Stimulated activated naive CD8-positive, alpha-beta T cell treated with anti-CD3 and anti-CD28 coated beads, Interleukin-15, Interleukin-2, amounts not matched to agents 100 ng/mL and 50 ng/mL, for 24 hours (primary cell): ENCODE data around the gene GTF3C5.
"Not testable (repeated sequence)": the region's sequence is repeated elsewhere in the genome, so short reads cannot be mapped to it uniquely, and the experiment has no call there.

Experiments
- H3K27ac Mint-ChIP-seq: one replicate; pipeline ENCODE4 v1.8.0; 2021; ENCODE audit warnings: mild to moderate bottlenecking, mixed read lengths
- H3K27me3 Mint-ChIP-seq: one replicate; pipeline ENCODE4 v1.8.0; 2021; ENCODE audit warnings: mixed read lengths
- H3K36me3 Mint-ChIP-seq: one replicate; pipeline ENCODE4 v1.8.0; 2021; ENCODE audit warnings: low read depth, mixed read lengths
- H3K4me1 Mint-ChIP-seq: one replicate; pipeline ENCODE4 v1.8.0; 2021; ENCODE audit warnings: low read depth, mixed read lengths
- H3K4me3 Mint-ChIP-seq: one replicate; pipeline ENCODE4 v1.8.0; 2021; ENCODE audit warnings: mild to moderate bottlenecking, mixed read lengths
- H3K9me3 Mint-ChIP-seq: one replicate; pipeline ENCODE4 v1.8.0; 2021; ENCODE audit warnings: mixed read lengths

GTF3C5 gene

DNA sequence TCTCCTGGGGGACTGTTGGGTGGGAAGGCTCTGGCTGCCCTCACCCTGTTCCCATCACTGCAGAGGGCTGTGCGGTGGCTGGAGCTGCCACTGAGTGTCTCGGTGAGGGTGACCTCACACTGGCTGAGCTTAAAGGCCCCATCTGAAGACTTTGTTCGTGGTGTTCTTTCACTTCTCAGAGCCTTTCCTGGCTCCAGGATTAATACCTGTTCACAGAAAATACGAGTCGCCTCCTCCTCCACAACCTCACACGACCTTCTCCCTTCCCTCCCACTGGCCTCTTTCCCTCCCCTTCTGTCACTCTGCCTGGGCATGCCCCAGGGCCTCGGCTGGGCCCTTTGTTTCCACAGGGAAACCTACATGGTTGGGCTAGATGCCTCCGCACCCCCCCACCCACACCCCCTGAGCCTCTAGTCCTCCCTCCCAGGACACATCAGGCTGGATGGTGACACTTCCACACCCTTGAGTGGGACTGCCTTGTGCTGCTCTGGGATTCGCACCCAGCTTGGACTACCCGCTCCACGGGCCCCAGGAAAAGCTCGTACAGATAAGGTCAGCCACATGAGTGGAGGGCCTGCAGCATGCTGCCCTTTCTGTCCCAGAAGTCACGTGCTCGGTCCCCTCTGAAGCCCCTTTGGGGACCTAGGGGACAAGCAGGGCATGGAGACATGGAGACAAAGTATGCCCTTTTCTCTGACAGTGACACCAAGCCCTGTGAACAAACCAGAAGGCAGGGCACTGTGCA, 30.4 kb downstream of the GTF3C5 start:
- H3K27me3 Mint-ChIP-seq, H3K27ac Mint-ChIP-seq, H3K4me3 Mint-ChIP-seq, H3K9me3 Mint-ChIP-seq: not testable (repeated sequence)
- H3K36me3 Mint-ChIP-seq = peaks cover 18% of the 10 kb centered on the region
- H3K4me1 Mint-ChIP-seq = peaks cover 40% of the 10 kb centered on the region

DNA sequence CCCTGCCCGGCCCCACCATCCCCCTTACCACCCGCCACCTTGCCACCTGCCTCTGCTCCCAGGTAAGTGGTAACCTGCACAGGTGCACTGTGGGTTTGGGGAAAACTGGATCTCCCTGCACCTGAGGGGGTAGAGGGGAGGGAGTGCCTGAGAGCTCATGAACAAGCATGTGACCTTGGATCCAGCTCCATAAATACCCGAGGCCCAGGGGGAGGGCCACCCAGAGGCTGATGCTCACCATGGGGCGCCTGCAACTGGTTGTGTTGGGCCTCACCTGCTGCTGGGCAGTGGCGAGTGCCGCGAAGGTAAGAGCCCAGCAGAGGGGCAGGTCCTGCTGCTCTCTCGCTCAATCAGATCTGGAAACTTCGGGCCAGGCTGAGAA, 31.0 kb downstream of the GTF3C5 start, which contains the start of gene CEL:
TSS of gene CEL (plus strand) at position 218 of the 382 bp plus-strand sequence. CDS start at position 240, 22 bp downstream.
- H3K27ac Mint-ChIP-seq, H3K9me3 Mint-ChIP-seq, H3K4me3 Mint-ChIP-seq, H3K27me3 Mint-ChIP-seq: not testable (repeated sequence)
- Mint-ChIP-seq H3K4me1 (peaks cover 35% of the 10 kb centered on the region), H3K36me3 (peaks cover 14% of the 10 kb centered on the region)

DNA sequence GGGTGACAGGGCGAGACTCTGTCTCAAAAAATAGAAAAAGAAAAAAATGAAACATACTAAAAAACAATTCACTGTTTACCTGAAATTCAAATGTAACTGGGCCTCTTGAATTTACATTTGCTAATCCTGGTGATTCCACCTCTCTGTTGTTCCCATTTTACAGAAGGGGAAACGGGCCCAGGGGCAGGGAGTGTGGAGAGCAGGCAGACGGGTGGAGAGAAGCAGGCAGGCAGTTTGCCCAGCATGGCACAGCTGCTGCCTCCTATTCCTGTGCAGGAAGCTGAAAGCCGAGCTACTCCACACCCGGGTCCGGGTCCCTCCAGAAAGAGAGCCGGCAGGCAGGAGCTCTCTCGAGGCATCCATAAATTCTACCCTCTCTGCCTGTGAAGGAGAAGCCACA, 31.8 kb downstream of the GTF3C5 start:
- H3K27me3 Mint-ChIP-seq, H3K27ac Mint-ChIP-seq, H3K9me3 Mint-ChIP-seq, H3K4me3 Mint-ChIP-seq: not testable (repeated sequence)
- H3K4me1 Mint-ChIP-seq = peaks cover 34% of the 10 kb centered on the region
- peaks cover 13% of the 10 kb centered on the region for H3K36me3 Mint-ChIP-seq

DNA sequence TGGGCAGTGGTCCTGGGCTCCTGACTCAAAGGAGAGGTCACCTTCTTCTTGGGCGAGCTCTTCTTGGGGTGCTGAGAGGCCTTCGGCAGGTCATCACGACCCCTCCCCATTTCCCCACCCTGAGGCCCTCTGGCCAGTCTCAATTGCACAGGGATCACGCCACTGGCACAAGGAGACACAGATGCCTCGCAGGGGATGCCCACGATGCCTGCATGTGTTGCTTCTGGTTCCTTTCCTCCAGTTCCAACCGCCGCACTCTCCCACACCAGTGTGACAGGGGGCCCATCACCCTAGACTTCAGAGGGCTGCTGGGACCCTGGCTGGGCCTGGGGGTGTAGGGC, 32.3 kb downstream of the GTF3C5 start:
- Mint-ChIP-seq H3K27me3 (no peaks in the 10 kb centered on the region), H3K9me3 (no peaks in the 10 kb centered on the region), H3K27ac (no peak overlapping the region), H3K4me1 (peaks cover 30% of the 10 kb centered on the region), H3K36me3 (peaks cover 9% of the 10 kb centered on the region), H3K4me3 (no peak overlapping the region)

DNA sequence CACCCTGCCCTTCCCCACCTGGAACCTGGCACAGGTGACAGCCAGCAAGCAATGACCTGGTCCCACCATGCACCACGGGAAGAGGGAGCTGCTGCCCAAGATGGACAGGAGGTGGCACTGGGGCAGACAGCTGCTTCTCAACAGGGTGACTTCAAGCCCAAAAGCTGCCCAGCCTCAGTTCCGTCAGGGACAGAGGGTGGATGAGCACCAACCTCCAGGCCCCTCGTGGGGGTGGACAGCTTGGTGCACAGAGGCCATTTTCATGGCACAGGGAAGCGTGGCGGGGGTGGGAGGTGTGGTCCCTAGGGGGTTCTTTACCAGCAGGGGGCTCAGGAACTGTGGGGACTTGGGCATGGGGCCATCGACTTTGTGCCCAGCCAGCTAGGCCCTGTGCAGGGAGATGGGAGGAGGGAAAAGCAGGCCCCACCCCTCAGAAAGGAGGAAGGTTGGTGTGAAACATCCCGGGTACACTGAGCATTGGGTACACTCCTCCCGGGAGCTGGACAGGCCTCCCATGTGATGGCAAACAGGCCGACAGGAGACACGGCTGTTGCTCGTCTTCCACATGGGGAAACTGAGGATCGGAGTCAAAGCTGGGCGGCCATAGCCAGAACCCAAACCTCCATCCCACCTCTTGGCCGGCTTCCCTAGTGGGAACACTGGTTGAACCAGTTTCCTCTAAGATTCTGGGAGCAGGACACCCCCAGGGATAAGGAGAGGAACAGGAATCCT, 32.9 kb downstream of the GTF3C5 start:
- H3K9me3 Mint-ChIP-seq = no peaks in the 10 kb centered on the region
- H3K36me3 Mint-ChIP-seq = peaks cover 4% of the 10 kb centered on the region
- H3K27ac Mint-ChIP-seq = no peak overlapping the region
- H3K4me1 Mint-ChIP-seq = peaks cover 25% of the 10 kb centered on the region
- no peaks in the 10 kb centered on the region for H3K27me3 Mint-ChIP-seq
- H3K4me3 Mint-ChIP-seq = no peak overlapping the region

DNA sequence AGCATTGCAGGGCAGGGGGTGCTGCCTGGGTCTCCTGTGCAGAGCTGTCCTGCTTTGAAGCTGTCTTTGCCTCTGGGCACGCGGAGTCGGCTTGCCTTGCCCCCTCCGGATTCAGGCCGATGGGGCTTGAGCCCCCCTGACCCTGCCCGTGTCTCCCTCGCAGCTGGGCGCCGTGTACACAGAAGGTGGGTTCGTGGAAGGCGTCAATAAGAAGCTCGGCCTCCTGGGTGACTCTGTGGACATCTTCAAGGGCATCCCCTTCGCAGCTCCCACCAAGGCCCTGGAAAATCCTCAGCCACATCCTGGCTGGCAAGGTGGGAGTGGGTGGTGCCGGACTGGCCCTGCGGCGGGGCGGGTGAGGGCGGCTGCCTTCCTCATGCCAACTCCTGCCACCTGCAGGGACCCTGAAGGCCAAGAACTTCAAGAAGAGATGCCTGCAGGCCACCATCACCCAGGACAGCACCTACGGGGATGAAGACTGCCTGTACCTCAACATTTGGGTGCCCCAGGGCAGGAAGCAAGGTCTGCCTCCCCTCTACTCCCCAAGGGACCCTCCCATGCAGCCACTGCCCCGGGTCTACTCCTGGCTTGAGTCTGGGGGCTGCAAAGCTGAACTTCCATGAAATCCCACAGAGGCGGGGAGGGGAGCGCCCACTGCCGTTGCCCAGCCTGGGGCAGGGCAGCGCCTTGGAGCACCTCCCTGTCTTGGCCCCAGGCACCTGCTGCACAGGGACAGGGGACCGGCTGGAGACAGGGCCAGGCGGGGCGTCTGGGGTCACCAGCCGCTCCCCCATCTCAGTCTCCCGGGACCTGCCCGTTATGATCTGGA, 33.7 kb downstream of the GTF3C5 start:
- peaks cover 17% of the 10 kb centered on the region for H3K4me1 Mint-ChIP-seq

DNA sequence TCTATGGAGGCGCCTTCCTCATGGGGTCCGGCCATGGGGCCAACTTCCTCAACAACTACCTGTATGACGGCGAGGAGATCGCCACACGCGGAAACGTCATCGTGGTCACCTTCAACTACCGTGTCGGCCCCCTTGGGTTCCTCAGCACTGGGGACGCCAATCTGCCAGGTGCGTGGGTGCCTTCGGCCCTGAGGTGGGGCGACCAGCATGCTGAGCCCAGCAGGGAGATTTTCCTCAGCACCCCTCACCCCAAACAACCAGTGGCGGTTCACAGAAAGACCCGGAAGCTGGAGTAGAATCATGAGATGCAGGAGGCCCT, 34.2 kb downstream of the GTF3C5 start:
- Mint-ChIP-seq H3K27ac (no peak overlapping the region), H3K36me3 (no peaks in the 10 kb centered on the region), H3K4me3 (no peak overlapping the region), H3K9me3 (no peaks in the 10 kb centered on the region), H3K27me3 (no peaks in the 10 kb centered on the region), H3K4me1 (peaks cover 12% of the 10 kb centered on the region)

More for the DNA sequence above, 33.7 kb downstream of the GTF3C5 start:
- Mint-ChIP-seq H3K9me3 (no peaks in the 10 kb centered on the region), H3K4me3 (no peak overlapping the region), H3K36me3 (no peaks in the 10 kb centered on the region), H3K27me3 (no peaks in the 10 kb centered on the region), H3K27ac (no peak overlapping the region)

DNA sequence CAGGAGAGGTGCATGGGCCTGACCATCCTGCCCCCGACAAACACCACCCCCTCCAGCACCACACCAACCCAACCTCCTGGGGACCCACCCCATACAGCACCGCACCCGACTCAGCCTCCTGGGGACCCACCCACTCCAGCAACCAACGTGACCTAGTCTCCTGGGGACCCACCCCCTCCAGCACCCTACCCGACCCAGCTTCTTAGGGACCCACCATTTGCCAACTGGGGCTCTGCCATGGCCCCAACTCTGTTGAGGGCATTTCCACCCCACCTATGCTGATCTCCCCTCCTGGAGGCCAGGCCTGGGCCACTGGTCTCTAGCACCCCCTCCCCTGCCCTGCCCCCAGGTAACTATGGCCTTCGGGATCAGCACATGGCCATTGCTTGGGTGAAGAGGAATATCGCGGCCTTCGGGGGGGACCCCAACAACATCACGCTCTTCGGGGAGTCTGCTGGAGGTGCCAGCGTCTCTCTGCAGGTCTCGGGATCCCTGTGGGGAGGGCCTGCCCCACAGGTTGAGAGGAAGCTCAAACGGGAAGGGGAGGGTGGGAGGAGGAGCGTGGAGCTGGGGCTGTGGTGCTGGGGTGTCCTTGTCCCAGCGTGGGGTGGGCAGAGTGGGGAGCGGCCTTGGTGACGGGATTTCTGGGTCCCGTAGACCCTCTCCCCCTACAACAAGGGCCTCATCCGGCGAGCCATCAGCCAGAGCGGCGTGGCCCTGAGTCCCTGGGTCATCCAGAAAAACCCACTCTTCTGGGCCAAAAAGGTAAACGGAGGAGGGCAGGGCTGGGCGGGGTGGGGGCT, 35.6 kb downstream of the GTF3C5 start:
- no peaks in the 10 kb centered on the region for H3K27me3 Mint-ChIP-seq
- H3K9me3 Mint-ChIP-seq = no peaks in the 10 kb centered on the region
- no peak overlapping the region for H3K27ac Mint-ChIP-seq
- H3K36me3 Mint-ChIP-seq = no peaks in the 10 kb centered on the region
- no peak overlapping the region for H3K4me3 Mint-ChIP-seq
- peaks cover 1% of the 10 kb centered on the region for H3K4me1 Mint-ChIP-seq

DNA sequence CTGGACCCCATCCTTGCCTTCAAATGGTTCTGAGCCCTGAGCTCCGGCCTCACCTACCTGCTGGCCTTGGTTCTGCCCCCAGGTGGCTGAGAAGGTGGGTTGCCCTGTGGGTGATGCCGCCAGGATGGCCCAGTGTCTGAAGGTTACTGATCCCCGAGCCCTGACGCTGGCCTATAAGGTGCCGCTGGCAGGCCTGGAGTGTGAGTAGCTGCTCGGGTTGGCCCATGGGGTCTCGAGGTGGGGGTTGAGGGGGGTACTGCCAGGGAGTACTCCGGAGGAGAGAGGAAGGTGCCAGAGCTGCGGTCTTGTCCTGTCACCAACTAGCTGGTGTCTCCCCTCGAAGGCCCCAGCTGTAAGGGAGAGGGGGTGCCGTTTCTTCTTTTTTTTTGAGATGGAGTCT, 36.2 kb downstream of the GTF3C5 start:
- H3K4me3 Mint-ChIP-seq = no peak overlapping the region
- no peaks in the 10 kb centered on the region for H3K36me3 Mint-ChIP-seq
- H3K9me3 Mint-ChIP-seq = no peaks in the 10 kb centered on the region
- H3K4me1 Mint-ChIP-seq = no peaks in the 10 kb centered on the region
- H3K27me3 Mint-ChIP-seq = no peaks in the 10 kb centered on the region
- no peak overlapping the region for H3K27ac Mint-ChIP-seq

DNA sequence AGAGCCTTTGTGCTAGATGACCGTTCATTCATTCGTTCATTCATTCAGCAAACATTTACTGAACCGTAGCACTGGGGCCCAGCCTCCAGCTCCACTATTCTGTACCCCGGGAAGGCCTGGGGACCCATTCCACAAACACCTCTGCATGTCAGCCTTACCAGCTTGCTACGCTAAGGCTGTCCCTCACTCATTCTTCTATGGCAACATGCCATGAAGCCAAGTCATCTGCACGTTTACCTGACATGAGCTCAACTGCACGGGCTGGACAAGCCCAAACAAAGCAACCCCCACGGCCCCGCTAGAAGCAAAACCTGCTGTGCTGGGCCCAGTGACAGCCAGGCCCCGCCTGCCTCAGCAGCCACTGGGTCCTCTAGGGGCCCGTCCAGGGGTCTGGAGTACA, 37.0 kb downstream of the GTF3C5 start:
- Mint-ChIP-seq H3K36me3 (no peaks in the 10 kb centered on the region), H3K4me1 (no peaks in the 10 kb centered on the region), H3K4me3 (no peak overlapping the region), H3K9me3 (no peaks in the 10 kb centered on the region), H3K27me3 (no peaks in the 10 kb centered on the region), H3K27ac (no peak overlapping the region)

DNA sequence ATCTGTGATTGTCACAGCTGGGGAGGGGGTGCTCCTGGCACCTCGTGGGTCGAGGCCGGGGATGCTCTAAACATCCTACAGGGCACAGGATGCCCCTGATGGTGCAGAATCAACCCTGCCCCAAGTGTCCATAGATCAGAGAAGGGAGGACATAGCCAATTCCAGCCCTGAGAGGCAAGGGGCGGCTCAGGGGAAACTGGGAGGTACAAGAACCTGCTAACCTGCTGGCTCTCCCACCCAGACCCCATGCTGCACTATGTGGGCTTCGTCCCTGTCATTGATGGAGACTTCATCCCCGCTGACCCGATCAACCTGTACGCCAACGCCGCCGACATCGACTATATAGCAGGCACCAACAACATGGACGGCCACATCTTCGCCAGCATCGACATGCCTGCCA, 37.6 kb downstream of the GTF3C5 start:
- H3K27ac Mint-ChIP-seq, H3K36me3 Mint-ChIP-seq, H3K27me3 Mint-ChIP-seq, H3K4me3 Mint-ChIP-seq, H3K9me3 Mint-ChIP-seq, H3K4me1 Mint-ChIP-seq: not testable (repeated sequence)

DNA sequence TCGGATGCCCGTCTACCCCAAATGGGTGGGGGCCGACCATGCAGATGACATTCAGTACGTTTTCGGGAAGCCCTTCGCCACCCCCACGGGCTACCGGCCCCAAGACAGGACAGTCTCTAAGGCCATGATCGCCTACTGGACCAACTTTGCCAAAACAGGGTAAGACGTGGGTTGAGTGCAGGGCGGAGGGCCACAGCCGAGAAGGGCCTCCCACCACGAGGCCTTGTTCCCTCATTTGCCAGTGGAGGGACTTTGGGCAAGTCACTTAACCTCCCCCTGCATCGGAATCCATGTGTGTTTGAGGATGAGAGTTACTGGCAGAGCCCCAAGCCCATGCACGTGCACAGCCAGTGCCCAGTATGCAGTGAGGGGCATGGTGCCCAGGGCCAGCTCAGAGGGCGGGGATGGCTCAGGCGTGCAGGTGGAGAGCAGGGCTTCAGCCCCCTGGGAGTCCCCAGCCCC, 39.7 kb downstream of the GTF3C5 start:
- not testable (repeated sequence) for H3K36me3 Mint-ChIP-seq, H3K27me3 Mint-ChIP-seq, H3K9me3 Mint-ChIP-seq, H3K4me3 Mint-ChIP-seq, H3K27ac Mint-ChIP-seq, H3K4me1 Mint-ChIP-seq

DNA sequence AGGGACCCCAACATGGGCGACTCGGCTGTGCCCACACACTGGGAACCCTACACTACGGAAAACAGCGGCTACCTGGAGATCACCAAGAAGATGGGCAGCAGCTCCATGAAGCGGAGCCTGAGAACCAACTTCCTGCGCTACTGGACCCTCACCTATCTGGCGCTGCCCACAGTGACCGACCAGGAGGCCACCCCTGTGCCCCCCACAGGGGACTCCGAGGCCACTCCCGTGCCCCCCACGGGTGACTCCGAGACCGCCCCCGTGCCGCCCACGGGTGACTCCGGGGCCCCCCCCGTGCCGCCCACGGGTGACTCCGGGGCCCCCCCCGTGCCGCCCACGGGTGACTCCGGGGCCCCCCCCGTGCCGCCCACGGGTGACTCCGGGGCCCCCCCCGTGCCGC, 40.2 kb downstream of the GTF3C5 start:
- H3K36me3 Mint-ChIP-seq, H3K4me1 Mint-ChIP-seq, H3K27me3 Mint-ChIP-seq, H3K9me3 Mint-ChIP-seq, H3K4me3 Mint-ChIP-seq, H3K27ac Mint-ChIP-seq: not testable (repeated sequence)

DNA sequence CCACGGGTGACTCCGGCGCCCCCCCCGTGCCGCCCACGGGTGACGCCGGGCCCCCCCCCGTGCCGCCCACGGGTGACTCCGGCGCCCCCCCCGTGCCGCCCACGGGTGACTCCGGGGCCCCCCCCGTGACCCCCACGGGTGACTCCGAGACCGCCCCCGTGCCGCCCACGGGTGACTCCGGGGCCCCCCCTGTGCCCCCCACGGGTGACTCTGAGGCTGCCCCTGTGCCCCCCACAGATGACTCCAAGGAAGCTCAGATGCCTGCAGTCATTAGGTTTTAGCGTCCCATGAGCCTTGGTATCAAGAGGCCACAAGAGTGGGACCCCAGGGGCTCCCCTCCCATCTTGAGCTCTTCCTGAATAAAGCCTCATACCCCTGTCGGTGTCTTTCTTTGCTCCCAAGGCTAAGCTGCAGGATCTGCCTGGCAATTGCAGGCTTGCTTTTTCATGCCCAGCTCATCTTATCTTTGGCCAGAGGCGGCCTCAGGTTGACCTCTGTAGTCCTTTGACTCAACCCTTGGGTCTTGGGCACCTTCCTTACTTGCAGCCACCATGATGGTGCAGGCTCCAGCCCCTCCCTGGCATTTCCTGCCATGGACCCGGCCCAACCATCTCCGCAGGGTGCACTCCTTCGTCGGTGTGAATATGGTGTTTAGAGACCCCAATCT, 40.8 kb downstream of the GTF3C5 start:
- no peaks in the 10 kb centered on the region for H3K9me3 Mint-ChIP-seq
- H3K4me3 Mint-ChIP-seq = peak overlapping the region; percentile 47
- H3K27ac Mint-ChIP-seq = peak overlapping the region; percentile 70
- no peaks in the 10 kb centered on the region for H3K4me1 Mint-ChIP-seq
- no peaks in the 10 kb centered on the region for H3K27me3 Mint-ChIP-seq
- H3K36me3 Mint-ChIP-seq = no peaks in the 10 kb centered on the region
